Fibroblast of villous mesenchyme (primary cell): ENCODE data around the gene RAET1L. TPM values are rescaled to one million over a fixed set of nuclear protein-coding genes. Genes with fewer than 3 reads are reported as not detected.
"Not testable (repeated sequence)": the region's sequence is repeated elsewhere in the genome, so short reads cannot be mapped to it uniquely, and the experiment has no call there.

Experiments
- DNase-seq: peaks from one replicate; pipeline ENCODE4 v3.0.0-alpha.2; 2010; ENCODE audit warnings: low read depth
- H3K4me3 ChIP-seq: 2 replicates; pipeline ENCODE4 v1.5.1; 2011; ENCODE audit warnings: low read depth, mild to moderate bottlenecking, low read length
- total RNA-seq: library from RNA; depleted of rRNA; stranded (reverse); fragments of >200 nt; gene quantifications from 2 replicates; pipeline ENCODE4 v1.2.3, GENCODE V29; 2012
- TF ChIP-seq, protein P1 (sequence below): IDR thresholded peaks from 2 replicates; pipeline ENCODE4 v1.5.1; 2012; ENCODE audit warnings: low read depth, mild to moderate bottlenecking, low read length; ENCODE audit not compliant: insufficient read depth

Gene RAET1L
- total RNA-seq, 1 donor: not detected

DNA sequence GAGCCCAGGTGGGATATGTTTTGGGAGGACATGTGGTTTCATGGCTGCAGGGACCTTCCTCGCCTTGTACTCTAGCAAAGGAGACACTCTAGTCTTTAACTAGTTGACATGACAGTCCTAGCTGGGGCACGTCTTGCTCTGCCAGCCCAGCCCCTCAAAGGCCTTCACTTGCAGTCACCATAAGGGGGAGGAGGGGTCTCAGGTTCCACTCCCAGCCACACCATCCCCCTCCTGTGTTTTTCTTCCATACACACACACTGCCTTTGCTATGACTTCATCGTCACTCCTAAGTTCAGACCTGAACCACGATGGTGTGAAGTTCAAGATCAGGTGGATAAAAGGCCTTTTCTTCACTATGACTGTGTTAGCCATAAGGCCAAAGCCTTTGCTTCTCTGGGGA, 48.1 kb downstream of the RAET1L start:
- TF ChIP-seq, protein P1, sequence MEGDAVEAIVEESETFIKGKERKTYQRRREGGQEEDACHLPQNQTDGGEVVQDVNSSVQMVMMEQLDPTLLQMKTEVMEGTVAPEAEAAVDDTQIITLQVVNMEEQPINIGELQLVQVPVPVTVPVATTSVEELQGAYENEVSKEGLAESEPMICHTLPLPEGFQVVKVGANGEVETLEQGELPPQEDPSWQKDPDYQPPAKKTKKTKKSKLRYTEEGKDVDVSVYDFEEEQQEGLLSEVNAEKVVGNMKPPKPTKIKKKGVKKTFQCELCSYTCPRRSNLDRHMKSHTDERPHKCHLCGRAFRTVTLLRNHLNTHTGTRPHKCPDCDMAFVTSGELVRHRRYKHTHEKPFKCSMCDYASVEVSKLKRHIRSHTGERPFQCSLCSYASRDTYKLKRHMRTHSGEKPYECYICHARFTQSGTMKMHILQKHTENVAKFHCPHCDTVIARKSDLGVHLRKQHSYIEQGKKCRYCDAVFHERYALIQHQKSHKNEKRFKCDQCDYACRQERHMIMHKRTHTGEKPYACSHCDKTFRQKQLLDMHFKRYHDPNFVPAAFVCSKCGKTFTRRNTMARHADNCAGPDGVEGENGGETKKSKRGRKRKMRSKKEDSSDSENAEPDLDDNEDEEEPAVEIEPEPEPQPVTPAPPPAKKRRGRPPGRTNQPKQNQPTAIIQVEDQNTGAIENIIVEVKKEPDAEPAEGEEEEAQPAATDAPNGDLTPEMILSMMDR: no peak
- no peak for DNase-seq
- no peak overlapping the region for H3K4me3 ChIP-seq

DNA sequence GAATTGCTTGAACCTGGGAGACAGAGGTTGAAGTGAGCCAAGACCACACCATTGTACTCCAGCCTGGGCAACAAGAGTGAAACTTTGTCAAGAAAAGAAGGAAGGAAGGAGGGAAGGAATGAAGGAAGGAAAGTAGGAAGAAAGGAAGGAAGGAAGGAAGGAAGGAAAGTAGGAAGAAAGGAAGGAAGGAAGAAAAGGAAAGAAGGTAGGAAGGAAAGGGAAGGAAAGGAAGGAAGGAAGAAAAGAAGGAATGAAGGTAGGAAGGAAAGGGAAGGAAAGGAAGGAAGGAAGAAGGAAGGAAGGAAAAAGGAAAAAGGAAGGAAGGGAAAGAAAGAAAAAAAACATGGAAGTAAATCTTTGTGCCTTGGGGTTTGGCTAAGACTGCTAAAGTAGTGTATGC, 49.9 kb downstream of the RAET1L start:
- DNase-seq: no peak
- H3K4me3 ChIP-seq: no peak overlapping the region
- TF ChIP-seq, protein P1: no peak

DNA sequence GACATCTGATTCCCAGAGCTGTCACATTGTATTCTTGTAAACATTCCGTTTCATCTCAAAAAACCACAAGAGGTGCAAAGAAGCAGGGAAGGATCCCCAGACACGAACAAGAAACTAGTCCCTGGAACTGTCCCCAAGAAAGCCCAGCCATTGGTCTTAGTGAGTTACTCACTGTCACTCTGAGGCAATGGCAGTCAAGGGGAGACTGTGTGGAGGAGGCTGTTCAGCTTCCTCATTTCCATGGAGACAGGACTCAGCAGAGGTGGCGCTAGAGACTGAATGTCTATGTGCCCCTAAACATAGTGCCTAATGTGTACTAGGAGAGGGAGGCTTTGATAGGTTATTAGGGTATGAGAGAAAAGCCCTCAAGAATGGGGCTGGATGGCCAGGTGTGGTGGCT, 50.5 kb downstream of the RAET1L start:
- H3K4me3 ChIP-seq: no peak overlapping the region
- TF ChIP-seq, protein P1: no peak
- no peak for DNase-seq

DNA sequence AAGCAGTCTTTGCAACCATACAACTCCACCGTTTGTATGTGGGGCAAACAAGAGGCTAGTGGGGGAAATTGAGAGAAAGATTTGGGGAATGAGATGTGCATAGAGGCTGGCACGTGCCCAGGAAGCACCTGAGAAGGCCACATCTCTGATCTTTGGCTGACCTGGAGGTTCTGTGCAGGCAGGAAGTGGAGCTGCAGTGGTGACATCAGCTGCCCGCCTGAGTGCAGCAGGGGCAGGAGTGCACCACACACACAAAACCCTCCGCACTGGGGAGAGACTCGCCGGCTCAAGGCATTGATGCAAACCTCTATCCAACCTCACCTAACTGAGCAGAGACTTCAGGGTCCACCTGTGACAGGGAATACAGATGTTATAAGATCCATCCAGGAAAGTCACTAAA, 50.9 kb downstream of the RAET1L start:
- not testable (repeated sequence) for DNase-seq, H3K4me3 ChIP-seq

DNA sequence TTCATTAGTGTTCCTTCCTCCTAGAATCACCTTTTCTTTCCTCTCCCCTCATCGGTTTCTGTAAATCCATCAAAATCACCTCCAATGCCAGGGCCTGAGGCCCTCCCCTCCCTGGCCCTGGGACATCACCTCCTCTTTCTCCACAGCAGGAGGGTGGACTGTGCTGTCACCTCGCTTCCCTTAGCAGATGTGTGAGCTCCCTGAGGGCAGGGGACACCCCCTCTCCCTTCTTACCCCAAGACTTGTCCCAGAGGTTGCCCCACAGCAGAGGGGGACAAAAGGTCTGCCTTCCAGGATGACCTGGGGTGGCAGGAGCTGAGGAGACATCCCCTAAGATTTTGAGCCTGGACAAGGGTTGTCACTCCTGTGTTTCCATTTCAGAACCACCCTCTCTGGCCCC, 55.7 kb downstream of the RAET1L start:
- H3K4me3 ChIP-seq: no peak overlapping the region
- DNase-seq: no peak
- TF ChIP-seq, protein P1: no peak

DNA sequence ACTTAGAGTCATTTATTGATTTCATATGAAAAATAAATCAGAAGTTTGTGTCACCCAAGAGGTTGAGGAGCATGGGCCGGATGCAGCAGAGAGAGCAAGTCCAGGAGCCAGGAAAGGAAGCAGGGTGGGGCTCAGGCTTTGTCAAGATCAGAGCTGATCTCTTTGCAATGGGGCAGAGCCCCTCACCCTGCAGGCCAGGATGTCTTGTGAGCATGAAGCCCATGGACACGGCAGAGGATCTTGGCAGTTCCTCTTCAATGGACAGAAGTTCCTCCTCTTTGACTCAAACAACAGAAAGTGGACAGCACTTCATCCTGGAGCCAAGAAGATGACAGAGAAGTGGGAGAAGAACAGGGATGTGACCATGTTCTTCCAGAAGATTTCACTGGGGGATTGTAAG, 56.4 kb downstream of the RAET1L start:
- DNase-seq, H3K4me3 ChIP-seq: not testable (repeated sequence)

Other genes starting within 250 kb of the RAET1L start
- 97.2 and 97.6 TPM in 2 replicates for gene LRP11, start 161.2 kb downstream of the RAET1L start, total RNA-seq
- gene RAET1E, start 127.4 kb downstream of the RAET1L start, total RNA-seq: under 0.01 TPM in 1 of 2 replicates, not detected in the other
- 1.3 TPM in 2 replicates for gene RAET1G, start 102.4 kb downstream of the RAET1L start, total RNA-seq
- 4.5 and 6.9 TPM in 2 replicates for gene ULBP2, start 83.5 kb downstream of the RAET1L start, total RNA-seq
- 0.43 and 1.6 TPM in 2 replicates for gene ULBP1, start 61.6 kb downstream of the RAET1L start, total RNA-seq
- gene ULBP3, start 43.6 kb upstream of the RAET1L start, total RNA-seq: 14.2 and 17.3 TPM in 2 replicates
- not detected in 2 replicates for gene PPP1R14C, start 117.5 kb upstream of the RAET1L start, total RNA-seq